ENCODE data around the gene GPR52. TPM values are rescaled to one million over a fixed set of nuclear protein-coding genes. Genes with fewer than 3 reads are reported as not detected.
"Not testable (repeated sequence)": the region's sequence is repeated elsewhere in the genome, so short reads cannot be mapped to it uniquely, and the experiment has no call there.

Gene GPR52, protein sequence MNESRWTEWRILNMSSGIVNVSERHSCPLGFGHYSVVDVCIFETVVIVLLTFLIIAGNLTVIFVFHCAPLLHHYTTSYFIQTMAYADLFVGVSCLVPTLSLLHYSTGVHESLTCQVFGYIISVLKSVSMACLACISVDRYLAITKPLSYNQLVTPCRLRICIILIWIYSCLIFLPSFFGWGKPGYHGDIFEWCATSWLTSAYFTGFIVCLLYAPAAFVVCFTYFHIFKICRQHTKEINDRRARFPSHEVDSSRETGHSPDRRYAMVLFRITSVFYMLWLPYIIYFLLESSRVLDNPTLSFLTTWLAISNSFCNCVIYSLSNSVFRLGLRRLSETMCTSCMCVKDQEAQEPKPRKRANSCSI
- 0.33 and 1.0 TPM in 2 replicates for total RNA-seq

DNA sequence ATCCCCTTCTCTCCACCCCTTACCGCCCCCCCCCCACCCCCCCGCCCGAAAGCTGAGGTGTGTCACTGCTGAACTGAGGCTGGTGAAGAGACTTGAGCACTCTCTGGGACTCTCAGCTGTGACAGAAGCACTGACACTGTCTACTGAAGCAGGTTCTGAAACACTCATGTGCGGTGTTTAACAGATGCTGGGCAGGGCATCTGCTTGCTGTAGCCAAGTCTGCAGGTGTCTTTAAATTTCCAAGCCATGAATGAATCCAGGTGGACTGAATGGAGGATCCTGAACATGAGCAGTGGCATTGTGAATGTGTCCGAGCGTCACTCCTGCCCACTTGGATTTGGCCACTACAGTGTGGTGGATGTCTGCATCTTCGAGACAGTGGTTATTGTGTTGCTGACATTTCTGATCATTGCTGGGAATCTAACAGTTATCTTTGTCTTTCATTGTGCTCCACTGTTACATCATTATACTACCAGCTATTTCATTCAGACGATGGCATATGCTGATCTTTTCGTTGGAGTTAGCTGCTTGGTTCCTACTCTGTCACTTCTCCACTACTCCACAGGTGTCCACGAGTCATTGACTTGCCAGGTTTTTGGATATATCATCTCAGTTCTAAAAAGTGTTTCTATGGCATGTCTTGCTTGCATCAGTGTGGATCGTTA is at the start of gene GPR52:
Gene GPR52 (plus strand): TSS at position 99 of the 665 bp plus-strand sequence. CDS start 148 bp downstream, at position 247.
- DNase-seq: no peak

DNA sequence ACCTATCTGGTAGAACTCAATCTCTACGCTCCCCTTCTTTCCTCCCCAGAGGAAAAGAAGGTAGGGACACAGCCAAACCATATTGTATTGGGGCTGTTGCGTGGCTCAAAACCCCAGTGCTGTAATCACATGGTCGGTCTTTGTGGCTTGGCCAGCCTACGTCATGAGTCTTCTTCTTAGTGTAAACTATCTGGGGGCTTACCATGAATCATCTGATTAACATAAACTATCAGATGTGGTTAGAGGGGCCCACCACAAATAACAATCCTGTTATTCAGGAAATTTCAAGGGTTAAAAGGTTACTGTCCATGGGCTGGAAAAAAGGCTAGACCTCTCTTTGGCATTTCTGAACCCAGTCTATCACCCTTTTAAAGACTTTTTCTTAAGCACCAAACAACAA is 49.5 kb upstream of the GPR52 start:
- no peak for DNase-seq

DNA sequence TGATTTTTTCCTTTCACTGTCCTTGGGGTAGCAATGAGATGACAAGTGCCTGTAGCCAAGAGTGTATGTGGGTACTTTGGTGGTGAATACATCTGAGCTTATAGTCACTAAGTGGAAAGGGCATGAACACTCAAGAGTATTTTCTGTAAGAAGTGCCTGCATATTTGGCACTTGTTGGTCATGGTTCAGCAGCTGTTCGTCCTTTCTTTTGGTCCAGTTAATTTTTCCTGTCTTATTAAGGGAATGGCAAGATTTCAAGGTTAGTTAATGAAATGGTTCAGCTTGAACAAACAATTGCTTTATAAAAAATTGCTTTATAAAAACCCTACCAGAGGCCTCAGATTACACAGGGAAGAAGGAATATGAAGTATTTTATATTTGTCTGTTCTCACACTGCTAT is 48.6 kb upstream of the GPR52 start:
- DNase-seq: no peak

DNA sequence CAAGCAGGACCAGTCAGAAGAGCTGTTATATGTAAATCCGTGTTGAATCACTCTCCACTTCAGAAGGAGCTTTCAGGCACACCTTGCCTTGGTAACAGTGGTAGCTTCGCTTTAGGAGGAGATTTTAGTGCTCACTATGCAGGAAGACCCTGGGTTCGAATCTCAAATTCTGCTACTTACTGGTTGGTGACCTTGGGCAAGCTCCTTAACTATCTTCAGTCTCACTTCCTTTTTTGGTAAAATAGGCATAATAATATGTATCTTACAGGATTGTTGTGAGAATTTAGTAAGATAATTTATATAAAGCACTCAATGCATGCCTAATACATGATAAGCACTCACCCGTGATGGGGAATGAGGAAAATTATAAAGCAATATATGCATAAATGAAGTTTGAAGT is 46.7 kb upstream of the GPR52 start:
- no peak for DNase-seq

DNA sequence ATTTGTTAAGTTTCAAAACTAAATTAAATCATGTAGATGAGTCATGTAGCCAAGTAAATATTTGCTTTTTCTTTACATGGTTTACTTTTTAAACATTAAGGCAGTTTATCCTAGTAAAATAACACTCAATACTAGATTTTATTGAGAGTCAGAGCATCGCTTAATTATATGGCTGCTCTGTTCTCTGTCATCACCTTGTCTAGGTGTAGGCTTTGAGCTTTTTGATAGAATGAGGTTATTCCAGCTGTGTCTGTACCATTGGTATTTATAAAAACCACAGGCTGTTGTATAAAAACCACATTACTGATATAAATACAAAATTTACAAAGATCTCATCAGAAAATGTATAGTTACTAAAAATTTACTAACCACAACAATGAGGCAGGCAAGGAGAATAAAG is 42.5 kb upstream of the GPR52 start:
- DNase-seq: no peak

DNA sequence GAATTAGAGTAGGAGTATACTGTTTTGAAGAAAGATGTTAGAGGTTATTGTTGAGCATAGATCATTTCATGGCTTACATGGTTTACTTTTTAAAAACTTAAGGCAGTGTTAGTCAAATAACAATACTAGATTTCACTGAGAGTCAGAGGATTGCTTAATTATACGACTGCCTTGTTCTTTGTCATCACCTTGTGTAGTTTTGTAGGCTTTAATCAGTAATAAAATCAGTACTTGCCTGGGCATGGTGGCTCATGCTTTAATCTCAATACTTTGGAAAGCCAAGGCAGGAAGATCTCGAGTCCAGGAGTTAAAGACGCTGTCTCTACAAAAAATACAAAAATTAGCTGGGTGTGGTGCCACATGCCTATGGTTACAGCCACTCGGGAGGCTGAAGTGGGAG is 41.3 kb upstream of the GPR52 start:
- no peak for DNase-seq

DNA sequence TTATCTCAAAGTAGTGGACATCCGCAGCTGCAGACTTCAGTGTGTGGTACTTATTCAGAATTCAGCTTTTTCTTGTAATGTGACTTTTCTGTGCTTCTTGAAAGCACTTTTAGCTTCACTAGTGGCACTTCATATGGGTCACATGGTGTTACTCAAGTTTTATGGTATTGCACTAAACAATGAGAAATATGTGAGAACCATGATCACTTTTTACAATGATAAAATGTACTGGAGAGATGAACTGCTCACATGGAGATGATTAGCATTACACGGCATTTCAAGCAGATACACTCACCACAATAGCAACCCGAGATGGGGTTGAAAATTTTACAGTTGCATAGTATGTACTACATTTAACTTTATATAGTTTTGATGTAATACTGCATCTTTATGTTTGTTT is 40.1 kb upstream of the GPR52 start:
- DNase-seq: no peak

DNA sequence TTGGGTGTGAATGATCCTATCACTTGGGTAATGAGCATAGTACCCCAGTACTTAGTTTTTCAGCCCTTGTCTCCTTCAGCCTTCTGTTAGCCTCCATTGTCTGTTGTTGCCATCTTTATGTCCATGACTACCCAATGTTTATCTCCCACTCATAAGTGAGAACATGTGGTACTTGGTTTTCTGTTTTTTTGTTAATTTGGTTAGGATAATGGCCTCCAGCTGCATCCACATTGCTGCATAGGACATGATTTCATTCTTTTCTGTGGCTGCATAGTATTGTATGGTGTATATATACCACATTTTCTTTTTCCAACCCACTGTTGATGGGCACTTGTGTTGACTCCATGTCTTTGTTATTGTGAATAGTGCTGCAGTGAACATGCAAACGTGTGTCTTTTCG is 39.6 kb upstream of the GPR52 start:
- no peak for DNase-seq

DNA sequence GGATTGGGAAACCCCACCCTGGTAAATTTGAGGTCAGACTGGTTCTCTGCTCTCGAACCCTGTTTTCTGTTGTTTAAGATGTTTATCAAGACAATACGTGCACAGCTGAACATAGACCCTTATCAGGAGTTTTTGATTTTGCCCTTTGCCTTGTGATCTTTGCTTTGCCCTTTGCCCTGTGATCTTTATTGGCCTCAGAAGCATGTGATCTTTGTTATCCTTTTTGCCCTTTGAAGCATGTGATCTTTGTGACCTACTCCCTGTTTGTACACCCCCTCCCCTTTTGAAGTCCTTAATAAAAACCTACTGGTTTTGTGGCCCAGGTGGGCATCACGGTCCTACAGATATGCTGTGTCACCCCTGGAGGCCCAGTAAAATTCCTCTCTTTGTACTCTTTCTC is 38.0 kb upstream of the GPR52 start:
- DNase-seq: not testable (repeated sequence)

DNA sequence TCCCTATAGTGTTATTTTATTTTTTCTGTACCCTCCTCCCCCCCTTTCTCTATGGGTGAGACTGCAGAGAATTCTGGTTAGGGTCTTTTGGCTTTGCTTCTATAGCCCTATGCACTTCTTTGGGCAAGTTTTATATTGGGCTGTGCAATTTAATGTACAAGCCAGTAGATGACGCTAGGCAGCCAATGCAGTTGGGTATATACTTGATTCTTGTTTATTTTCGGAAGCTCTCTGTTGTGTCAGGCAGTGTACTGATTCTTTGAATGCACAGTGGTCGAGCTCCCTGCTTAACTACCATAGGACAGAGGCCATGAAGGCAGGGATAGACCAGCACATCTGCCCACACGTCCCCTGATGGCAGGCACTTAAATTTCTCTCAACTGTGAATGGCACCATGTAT is 34.1 kb upstream of the GPR52 start:
- DNase-seq: no peak

DNA sequence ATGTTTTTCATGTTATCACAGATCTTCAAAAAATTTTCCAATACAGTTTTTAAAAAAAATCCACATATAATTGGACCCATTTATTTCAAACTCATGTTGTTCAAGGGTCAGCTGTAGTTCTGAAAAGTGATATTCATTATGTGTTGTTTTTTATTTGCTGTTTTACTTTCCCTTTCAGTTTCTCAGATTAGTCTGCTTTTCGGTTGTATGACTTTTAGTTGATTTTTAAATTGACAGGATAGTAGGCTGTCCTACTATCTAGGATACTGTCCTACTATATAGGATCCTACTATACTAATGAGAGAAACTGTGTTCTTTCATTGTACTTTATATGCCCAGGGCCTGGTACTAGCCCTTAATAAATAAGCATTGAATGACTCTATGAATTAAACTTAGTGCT is 33.6 kb upstream of the GPR52 start:
- no peak for DNase-seq

DNA sequence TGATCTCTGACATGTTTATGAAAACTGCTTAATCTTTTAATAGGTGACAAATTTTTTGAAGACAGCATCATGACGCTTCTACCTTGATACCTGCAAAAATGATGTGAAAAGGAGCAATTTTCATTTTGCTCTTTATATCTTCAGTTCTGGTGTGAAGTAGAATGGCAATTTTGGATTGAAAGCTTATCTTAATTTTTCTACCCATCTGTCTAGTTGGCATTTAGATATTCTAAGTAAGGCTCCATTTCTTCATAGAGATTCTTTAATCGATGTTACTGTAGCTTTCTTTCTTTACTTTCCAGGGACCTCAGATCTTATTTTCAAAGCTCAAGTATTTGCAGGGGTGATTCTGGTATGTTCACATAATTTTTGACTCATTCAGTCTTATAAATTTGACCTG is 32.3 kb upstream of the GPR52 start:
- DNase-seq: no peak

DNA sequence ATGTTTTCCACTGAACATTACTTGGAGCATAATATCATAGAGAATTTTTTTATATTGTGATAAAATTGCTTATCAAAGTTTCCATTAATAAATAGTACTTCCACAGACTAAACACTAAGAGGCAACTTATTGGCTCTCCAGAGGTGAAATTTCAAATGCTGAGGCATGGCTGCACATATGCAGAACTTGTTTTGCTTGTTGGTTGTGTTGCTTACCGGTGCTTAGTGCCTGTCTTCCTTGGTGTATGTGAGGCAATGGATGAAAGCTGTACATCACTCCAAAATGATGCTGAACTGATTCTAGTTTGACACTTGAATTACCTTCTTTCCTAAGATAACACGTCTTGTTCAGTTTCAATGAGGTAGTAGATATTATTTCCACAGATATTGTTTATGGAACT is 29.8 kb upstream of the GPR52 start:
- no peak for DNase-seq

DNA sequence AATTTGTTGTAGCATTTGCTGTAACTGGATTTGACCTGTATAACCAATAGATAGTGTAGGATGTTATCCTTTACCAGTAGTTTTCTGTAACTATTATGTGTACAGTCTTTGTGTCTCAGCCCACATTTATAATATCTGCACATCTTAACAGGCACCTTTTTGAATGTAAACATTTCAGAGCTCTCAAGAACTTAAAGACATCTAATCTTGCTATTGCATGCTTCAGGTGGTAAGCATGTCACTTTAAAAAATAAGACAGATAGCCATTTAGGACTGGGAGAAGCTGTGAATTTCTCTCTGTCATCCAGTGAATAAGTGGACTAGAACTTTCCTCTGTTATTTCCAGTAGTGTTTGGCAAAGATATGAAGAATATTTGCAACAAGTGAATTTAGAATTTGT is 22.6 kb upstream of the GPR52 start:
- no peak for DNase-seq

DNA sequence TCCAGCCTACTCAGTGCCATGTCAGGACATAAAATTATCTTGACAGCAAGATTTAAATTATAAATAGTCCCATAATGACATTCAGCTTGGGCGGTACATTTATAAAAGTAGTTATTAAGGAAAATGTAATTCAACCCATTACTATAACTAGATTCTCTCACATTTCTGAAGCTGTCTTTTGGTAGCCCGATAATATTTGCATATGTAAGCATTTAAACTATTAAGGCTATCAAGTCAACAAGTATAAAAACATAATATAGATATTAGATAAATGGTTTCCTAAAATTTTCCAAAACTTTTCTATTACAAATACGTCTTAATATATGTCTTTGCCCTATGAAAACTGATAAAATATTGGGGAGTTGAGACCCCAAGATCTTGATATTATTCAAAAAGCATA is 21.6 kb upstream of the GPR52 start:
- no peak for DNase-seq

DNA sequence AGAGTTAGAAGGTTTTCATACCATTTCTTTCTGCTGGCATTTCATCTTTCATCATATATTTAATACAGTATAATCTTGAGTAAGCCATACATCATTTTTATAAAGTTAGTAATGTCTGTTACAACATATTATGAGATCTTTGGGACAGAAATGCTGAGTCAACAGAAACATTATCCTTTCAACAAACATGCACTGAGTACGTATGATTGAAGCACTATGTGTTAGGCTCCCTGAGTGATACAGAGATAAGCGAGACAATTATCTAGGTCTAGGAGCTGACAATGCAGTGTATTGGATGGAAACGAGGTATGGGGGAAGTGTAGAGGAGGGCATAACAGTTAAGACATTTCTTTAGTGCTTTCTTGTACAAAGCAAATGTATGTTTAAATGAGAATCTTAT is 19.7 kb upstream of the GPR52 start:
- DNase-seq: no peak

DNA sequence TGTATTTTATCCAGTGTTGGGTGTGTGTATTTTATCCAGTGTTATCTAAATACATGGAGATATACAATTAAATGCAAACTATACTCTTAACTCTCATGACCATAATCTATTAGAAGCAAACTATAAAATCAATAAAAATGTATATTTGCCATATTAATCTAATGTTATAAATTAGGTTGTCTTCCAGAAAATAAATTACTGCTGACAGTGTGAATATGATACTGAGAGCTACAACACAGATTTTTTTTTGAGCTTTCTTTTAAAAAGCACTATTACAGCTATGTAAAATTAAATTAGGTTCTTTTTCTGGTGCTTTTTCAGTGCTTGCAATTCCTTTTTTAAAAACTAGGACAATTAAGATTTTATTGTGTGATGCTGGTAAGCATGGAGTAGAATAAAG is 19.0 kb upstream of the GPR52 start:
- DNase-seq: no peak

DNA sequence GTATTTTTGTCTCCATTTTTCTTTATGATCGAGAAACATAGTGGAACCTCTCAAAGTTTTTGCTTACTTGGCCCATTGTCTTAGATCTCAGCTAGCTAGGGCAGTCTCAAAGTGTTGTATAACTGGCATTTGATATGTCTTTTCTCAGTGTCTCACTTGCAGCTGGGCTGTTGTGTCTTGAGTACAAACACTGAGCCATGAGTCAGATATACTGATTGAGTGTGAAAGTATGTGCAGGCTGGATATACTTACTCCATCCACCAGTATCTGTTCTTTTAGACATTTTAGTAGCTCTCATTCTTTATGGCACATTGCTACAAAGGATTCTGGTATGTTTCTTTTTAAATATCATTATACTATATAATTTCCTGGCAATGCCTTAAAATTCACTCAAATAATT is 14.3 kb upstream of the GPR52 start:
- no peak for DNase-seq

DNA sequence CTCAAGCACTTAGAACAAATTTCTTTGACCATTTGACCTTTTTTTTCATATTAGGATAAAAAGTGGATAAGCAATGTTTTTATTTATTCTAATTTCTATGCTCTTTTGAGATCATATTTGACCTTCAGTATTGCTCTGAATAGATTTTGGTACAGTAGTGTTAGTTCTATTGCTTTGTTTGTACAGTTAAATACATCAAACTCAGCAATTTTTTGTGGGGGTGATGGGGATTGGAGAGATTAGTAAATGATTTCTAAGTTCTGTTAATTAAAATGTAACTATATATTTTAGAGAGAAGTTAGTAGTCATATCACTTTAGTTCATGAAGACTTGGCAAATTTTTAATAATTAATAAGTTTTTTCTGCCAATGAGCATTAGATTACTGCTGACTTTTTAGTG is 2.4 kb upstream of the GPR52 start:
- DNase-seq: no peak

DNA sequence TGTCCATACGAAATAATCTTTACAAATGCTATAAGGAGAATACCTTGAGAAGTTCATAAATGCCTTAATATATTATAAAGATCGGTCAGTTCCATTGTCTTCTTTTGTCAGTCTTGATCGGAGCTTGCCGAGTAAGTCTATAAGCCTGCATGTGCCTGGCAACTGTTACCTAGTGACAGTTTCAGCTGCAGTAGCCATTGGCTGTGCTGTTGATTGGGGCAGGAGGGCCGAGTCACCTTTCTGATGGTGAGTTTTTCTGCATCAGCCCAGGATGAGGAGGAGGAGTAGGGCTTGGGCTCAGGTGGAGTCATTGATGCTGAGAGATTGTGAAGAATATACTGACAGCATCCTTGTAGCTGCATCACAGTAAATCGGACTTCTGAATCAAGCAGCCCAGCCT is 1.9 kb upstream of the GPR52 start:
- no peak for DNase-seq

DNA sequence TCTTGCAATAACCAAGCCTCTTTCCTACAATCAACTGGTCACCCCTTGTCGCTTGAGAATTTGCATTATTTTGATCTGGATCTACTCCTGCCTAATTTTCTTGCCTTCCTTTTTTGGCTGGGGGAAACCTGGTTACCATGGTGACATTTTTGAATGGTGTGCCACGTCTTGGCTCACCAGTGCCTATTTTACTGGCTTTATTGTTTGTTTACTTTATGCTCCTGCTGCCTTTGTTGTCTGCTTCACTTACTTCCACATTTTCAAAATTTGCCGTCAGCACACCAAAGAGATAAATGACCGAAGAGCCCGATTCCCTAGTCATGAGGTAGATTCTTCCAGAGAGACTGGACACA is 743 bp downstream of the GPR52 start:
- no peak for DNase-seq

DNA sequence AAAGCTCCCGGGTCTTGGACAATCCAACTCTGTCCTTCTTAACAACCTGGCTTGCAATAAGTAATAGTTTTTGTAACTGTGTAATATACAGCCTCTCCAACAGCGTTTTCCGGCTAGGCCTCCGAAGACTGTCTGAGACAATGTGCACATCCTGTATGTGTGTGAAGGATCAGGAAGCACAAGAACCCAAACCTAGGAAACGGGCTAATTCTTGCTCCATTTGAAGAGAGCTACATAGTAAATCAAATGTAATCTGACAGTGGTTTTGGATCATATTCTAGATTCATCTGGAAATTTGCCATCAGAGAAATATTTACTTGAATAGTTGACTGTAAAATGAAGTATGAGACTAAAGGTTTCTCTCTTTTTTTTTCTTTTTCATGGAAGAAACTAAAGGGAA is 1.2 kb downstream of the GPR52 start:
- peak; percentile 59 for DNase-seq

DNA sequence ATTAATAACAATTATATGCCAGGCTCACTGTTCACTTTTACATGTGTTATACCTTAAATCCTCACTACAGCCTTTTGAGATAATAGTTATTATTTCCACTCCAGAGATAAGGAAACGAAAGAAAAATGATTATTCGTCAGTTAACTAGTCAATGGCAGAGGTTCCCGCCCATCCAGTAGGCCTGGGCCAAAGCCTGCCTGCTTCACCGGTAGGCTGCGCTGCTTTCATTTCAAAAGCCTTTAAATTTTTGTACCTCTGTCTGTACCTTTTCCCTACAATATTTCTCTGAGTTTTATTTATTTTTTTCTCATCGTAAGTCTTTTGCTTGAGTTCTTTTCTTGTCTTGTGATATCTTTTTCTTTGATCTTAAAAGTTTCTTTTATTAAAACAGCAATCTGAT is 3.6 kb downstream of the GPR52 start:
- DNase-seq: no peak

DNA sequence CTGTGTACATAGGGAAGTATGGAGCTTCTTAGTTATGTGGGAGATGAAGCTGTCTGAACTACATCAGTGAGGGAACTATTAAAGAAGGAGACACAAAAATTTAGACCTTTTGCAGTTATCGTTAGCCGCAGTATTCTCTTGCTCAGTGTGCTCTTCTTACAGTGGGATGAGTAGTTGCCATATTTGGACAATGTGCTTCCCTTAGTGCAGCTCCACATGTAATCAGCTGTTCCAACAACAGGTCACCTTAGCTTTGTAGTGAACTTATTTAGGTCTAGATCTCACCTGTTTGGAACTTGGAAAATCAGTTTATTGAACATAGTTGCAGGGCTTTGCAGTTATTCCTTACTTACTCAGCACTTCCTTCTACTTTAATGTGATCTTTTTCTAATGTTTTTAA is 18.1 kb downstream of the GPR52 start:
- DNase-seq: no peak

DNA sequence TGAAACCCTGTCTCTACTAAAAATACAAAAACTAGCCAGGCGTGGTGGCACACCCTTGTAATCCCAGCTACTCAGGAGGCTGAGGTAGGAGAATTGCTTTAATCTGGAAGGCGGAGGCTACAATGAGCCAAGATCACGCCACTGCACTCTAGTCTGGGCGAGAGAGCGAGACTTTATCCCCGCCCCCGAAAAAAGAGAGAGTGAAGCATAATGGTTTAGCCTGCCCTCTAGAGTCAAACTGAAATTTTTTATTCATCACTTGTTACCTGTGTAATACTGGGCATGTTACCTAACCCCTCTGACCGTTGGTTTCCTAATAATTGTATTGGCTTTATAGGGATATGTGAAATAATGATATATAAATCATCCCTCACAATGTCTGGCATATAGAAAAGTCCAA is 18.8 kb downstream of the GPR52 start:
- no peak for DNase-seq
